Liver (tissue), 9 donors: ENCODE results near the gene IRS1. TPM values are rescaled to one million over a fixed set of nuclear protein-coding genes. Genes with fewer than 3 reads are reported as not detected.
A peak's percentile ranks its signal among the peaks of the same experiment; 100 is the strongest.

ENCODE experiments used
- DNase-seq: peaks from one replicate; pipeline ENCODE4 v3.0.0-alpha.2; 2017; ENCODE audit warnings: low spot score
- H3K27ac ChIP-seq, 2 donors: one replicate each; pipeline ENCODE4 v1.7.0; 2013; ENCODE audit warnings: inconsistent platforms in 2 of 2, low read length in 2 of 2, control low read depth in 1 of 2, low read depth in 1 of 2, mild to moderate bottlenecking in 1 of 2
- H3K27me3 ChIP-seq, 4 donors: one replicate each; pipeline versions ENCODE4 v1.6.1 to v1.7.0; 2013; ENCODE audit warnings: low read length in 3 of 4, inconsistent platforms in 1 of 4, mild to moderate bottlenecking in 1 of 4, moderate library complexity in 1 of 4; ENCODE audit not compliant: control insufficient read depth in 4 of 4, insufficient read depth in 4 of 4
- H3K36me3 ChIP-seq, 4 donors: one replicate each; pipeline versions ENCODE4 v1.6.1 to v1.7.0; 2013; ENCODE audit warnings: low read length in 3 of 4, mild to moderate bottlenecking in 3 of 4, low read depth in 1 of 4, moderate library complexity in 1 of 4; ENCODE audit not compliant: control insufficient read depth in 4 of 4, insufficient read depth in 3 of 4
- H3K4me1 ChIP-seq, 4 donors: one replicate each; pipeline versions ENCODE4 v1.6.1 to v1.7.0; 2013; ENCODE audit warnings: low read length in 3 of 4, mild to moderate bottlenecking in 3 of 4, moderate library complexity in 1 of 4; ENCODE audit not compliant: control insufficient read depth in 4 of 4, insufficient read depth in 4 of 4
- H3K4me3 ChIP-seq, 3 donors: one replicate each; pipeline versions ENCODE4 v1.6.1 to v1.7.0; 2013; ENCODE audit warnings: low read length in 3 of 3, control low read depth in 1 of 3, low read depth in 1 of 3, mild to moderate bottlenecking in 1 of 3
- H3K9ac ChIP-seq, 2 donors: one replicate each; pipeline ENCODE4 v1.7.0; 2013; ENCODE audit warnings: low read length in 2 of 2, mild to moderate bottlenecking in 2 of 2, moderate library complexity in 2 of 2, control low read depth in 1 of 2, low read depth in 1 of 2
- H3K9me3 ChIP-seq, 4 donors: one replicate each; pipeline versions ENCODE4 v1.6.1 to v1.7.0; 2013; ENCODE audit warnings: low read length in 3 of 4; ENCODE audit not compliant: control insufficient read depth in 4 of 4
- EGR1 ChIP-seq, 2 donors: IDR thresholded peaks; 2 replicates each; pipeline ENCODE4 v1.6.1; 2016 to 2018; ENCODE audit warnings: antibody characterized with exemption in 2 of 2, low read depth in 2 of 2
- FOXA1 ChIP-seq: IDR thresholded peaks from 2 replicates; pipeline ENCODE4 v1.6.1; 2016; ENCODE audit warnings: antibody characterized with exemption
- FOXA2 ChIP-seq: IDR thresholded peaks from 2 replicates; pipeline ENCODE4 v1.6.1; 2016; ENCODE audit warnings: antibody characterized with exemption
- GABPA ChIP-seq, 2 donors: IDR thresholded peaks in 1 of 2; conservative IDR thresholded peaks in 1 of 2; 2 replicates each; pipeline ENCODE4 v1.6.1; 2016; ENCODE audit warnings: antibody characterized with exemption in 2 of 2, mild to moderate bottlenecking in 1 of 2, moderate library complexity in 1 of 2
- HNF4A ChIP-seq, 2 donors: conservative IDR thresholded peaks; 2 replicates each; pipeline ENCODE4 v1.6.1; 2016; ENCODE audit warnings: antibody characterized with exemption in 2 of 2, mild to moderate bottlenecking in 2 of 2
- HNF4G ChIP-seq: IDR thresholded peaks from 2 replicates; pipeline ENCODE4 v1.6.1; 2016; ENCODE audit warnings: antibody characterized with exemption
- MAX ChIP-seq: IDR thresholded peaks from 2 replicates; pipeline ENCODE4 v1.6.1; 2016; ENCODE audit warnings: antibody characterized with exemption
- NR2F2 ChIP-seq: IDR thresholded peaks from 2 replicates; pipeline ENCODE4 v1.6.1; 2016; ENCODE audit warnings: antibody characterized with exemption
- RAD21 ChIP-seq, 2 donors: IDR thresholded peaks; 2 replicates each; pipeline ENCODE4 v1.6.1; 2016; ENCODE audit warnings: antibody characterized with exemption in 2 of 2, mild to moderate bottlenecking in 2 of 2
- REST ChIP-seq: IDR thresholded peaks from 2 replicates; pipeline ENCODE4 v1.6.1; 2016; ENCODE audit warnings: antibody characterized with exemption, mild to moderate bottlenecking
- RXRA ChIP-seq, 2 donors: IDR thresholded peaks; 2 replicates each; pipeline ENCODE4 v1.6.1; 2017 to 2018; ENCODE audit warnings: antibody characterized with exemption in 2 of 2, mild to moderate bottlenecking in 1 of 2
- SP1 ChIP-seq: IDR thresholded peaks from 2 replicates; pipeline ENCODE4 v1.6.1; 2018; ENCODE audit warnings: antibody characterized with exemption, mild to moderate bottlenecking
- TAF1 ChIP-seq: conservative IDR thresholded peaks from 2 replicates; pipeline ENCODE4 v1.6.1; 2016; ENCODE audit warnings: antibody characterized with exemption, mild to moderate bottlenecking
- YY1 ChIP-seq: IDR thresholded peaks from 2 replicates; pipeline ENCODE4 v1.6.1; 2016; ENCODE audit warnings: antibody characterized with exemption, mild to moderate bottlenecking
- WGBS: extraction: QIAGEN DNeasy Blood & Tissue Kit; methylation state at CpG from one replicate; pipeline ENCODE4 v1.1.7; 2013; 5-methylcytosine and 5-hydroxymethylcytosine counted together
- polyA plus RNA-seq, 2 donors: library from polyadenylated mRNA; stranded (reverse) in 1 of 2; unstranded in 1 of 2; fragments of 200-250 nt in 1 of 2; fragments of >200 nt in 1 of 2; fragmentation: Nextera tagmentation in 1 of 2; extraction: Ambion mirVana in 1 of 2; gene quantifications; one replicate each; pipeline versions ENCODE4 v1.2.1 to v1.2.3, GENCODE V29; 2013 to 2015
- total RNA-seq, 2 donors: library from RNA; depleted of rRNA; stranded (reverse); fragments of >200 nt; gene quantifications; one replicate each; pipeline ENCODE4 v1.2.3, GENCODE V29; 2014
- TF ChIP-seq, protein P1 (sequence below): fragments of 150-350 bp; IDR thresholded peaks from 2 replicates; pipeline ENCODE4 v1.5.1; 2017; ENCODE audit warnings: improper control_type of control experiment, low read depth, low read length; ENCODE audit not compliant: missing input control
- TF ChIP-seq, protein P2 (sequence below): IDR thresholded peaks from 2 replicates; pipeline ENCODE4 v1.6.1; 2016; ENCODE audit warnings: antibody characterized with exemption
- donor health status: healthy.
- donor health status: healthy.
- donor health status: healthy.
- donor health status: healthy.
- donor health status: healthy.

The IRS1 gene
- total and polyA plus RNA-seq, 4 donors = 7.4 to 11.6 (median 8.6) TPM

GRCh38 chr2:226835796-226836547 lies 36.4 kb upstream of the IRS1 start, which contains the start of gene RHBDD1:
RHBDD1 (plus strand) TSS chr2:226836054; CDS start chr2:226864694, 28,640 bp downstream.
- Histone ChIP-seq H3K27me3 (no peaks in the 10 kb centered on the region), H3K4me3 (peak within 1 kb of the TSS; percentile 76 to 87 (median 77)), H3K9me3 (no peaks in the 10 kb centered on the region), H3K9ac (peak within 1 kb of the TSS; percentile 94 to 98), H3K27ac (peak within 1 kb of the TSS; percentile 99 to 100), H3K4me1 (peaks cover 4 to 18% (median 9%) of the 10 kb centered on the region in 4 donors), H3K36me3 (peaks cover 0 to 3% (median 0%) of the 10 kb centered on the region in 4 donors)
- DNase-seq = peak; percentile 93
- under 1% methylated on average over 75 of the region's 75 CpGs for WGBS
- TF ChIP-seq, protein P1, sequence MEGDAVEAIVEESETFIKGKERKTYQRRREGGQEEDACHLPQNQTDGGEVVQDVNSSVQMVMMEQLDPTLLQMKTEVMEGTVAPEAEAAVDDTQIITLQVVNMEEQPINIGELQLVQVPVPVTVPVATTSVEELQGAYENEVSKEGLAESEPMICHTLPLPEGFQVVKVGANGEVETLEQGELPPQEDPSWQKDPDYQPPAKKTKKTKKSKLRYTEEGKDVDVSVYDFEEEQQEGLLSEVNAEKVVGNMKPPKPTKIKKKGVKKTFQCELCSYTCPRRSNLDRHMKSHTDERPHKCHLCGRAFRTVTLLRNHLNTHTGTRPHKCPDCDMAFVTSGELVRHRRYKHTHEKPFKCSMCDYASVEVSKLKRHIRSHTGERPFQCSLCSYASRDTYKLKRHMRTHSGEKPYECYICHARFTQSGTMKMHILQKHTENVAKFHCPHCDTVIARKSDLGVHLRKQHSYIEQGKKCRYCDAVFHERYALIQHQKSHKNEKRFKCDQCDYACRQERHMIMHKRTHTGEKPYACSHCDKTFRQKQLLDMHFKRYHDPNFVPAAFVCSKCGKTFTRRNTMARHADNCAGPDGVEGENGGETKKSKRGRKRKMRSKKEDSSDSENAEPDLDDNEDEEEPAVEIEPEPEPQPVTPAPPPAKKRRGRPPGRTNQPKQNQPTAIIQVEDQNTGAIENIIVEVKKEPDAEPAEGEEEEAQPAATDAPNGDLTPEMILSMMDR = no peak
- TF ChIP-seq RAD21 (IDR thresholded peaks at IDR 0.05) (peak in 1 of 2 donors; percentile 1), NR2F2 (no peak), FOXA1 (peak; percentile 27), SP1 (peak; percentile 64), RXRA (IDR thresholded peaks at IDR 0.05) (peak in 1 of 2 donors; percentile 44), EGR1 (IDR thresholded peaks at IDR 0.05; ENCODE audit: low read depth in 2 of 2) (peak in 1 of 2 donors; percentile 41), MAX (peak; percentile 99), REST (peak; percentile 70), TAF1 (peak; percentile 53), FOXA2 (no peak), HNF4A (conservative IDR thresholded peaks at IDR 0.05) (peak; percentile 20 to 68), GABPA (IDR thresholded peaks at IDR 0.05 in 1 of 2, conservative IDR thresholded peaks at IDR 0.05 in 1 of 2) (peak in 1 of 2 donors; percentile 72)
- TF ChIP-seq, protein P2, sequence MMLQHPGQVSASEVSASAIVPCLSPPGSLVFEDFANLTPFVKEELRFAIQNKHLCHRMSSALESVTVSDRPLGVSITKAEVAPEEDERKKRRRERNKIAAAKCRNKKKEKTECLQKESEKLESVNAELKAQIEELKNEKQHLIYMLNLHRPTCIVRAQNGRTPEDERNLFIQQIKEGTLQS = peak; percentile 91

- Histone ChIP-seq H3K9ac (peak overlapping the region; percentile 77 to 94), H3K27me3 (no peaks in the 10 kb centered on the region), H3K4me3 (peak overlapping the region; percentile 76 to 87 (median 77)), H3K4me1 (peaks cover 4 to 18% (median 9%) of the 10 kb centered on the region in 4 donors), H3K27ac (peak overlapping the region; percentile 99 to 100), H3K9me3 (no peaks in the 10 kb centered on the region), H3K36me3 (peaks cover 0 to 3% (median 0%) of the 10 kb centered on the region in 4 donors)
- 6% methylated on average over 26 of the region's 26 CpGs for WGBS
- DNase-seq = peak; percentile 85
- TF ChIP-seq MAX (no peak), HNF4G (no peak), REST (no peak), YY1 (no peak), HNF4A (conservative IDR thresholded peaks at IDR 0.05) (no peak), SP1 (no peak), GABPA (IDR thresholded peaks at IDR 0.05 in 1 of 2, conservative IDR thresholded peaks at IDR 0.05 in 1 of 2) (no peak), TAF1 (no peak), RXRA (IDR thresholded peaks at IDR 0.05) (no peak), NR2F2 (no peak), FOXA2 (no peak), EGR1 (IDR thresholded peaks at IDR 0.05; ENCODE audit: low read depth in 2 of 2) (no peak)
- TF ChIP-seq, protein P1 = no peak
- TF ChIP-seq, protein P2 = no peak
Measured at GRCh38 chr2:226835420-226835795, 35.8 kb upstream of the IRS1 start.
